Nephron (organoid): ENCODE measurements around the gene CSF3.

Experiments
- H3K27ac Mint-ChIP-seq, 3 experiments: 2 replicates each; pipeline ENCODE4 v1.8.0; 2020; ENCODE audit warnings: mixed read lengths in 3 of 3, mild to moderate bottlenecking in 2 of 3, moderate library complexity in 1 of 3
- H3K27me3 Mint-ChIP-seq: 2 replicates; pipeline ENCODE4 v1.8.0; 2021; ENCODE audit warnings: low read depth, mild to moderate bottlenecking, moderate library complexity, mixed read lengths
- H3K36me3 Mint-ChIP-seq: 2 replicates; pipeline ENCODE4 v1.8.0; 2020; ENCODE audit warnings: low read depth, mixed read lengths
- H3K4me1 Mint-ChIP-seq: 2 replicates; pipeline ENCODE4 v1.8.0; 2020; ENCODE audit warnings: mixed read lengths
- H3K4me3 Mint-ChIP-seq, 3 experiments: 2 replicates each; pipeline ENCODE4 v1.8.0; 2020; ENCODE audit warnings: mild to moderate bottlenecking in 3 of 3, mixed read lengths in 3 of 3, moderate library complexity in 2 of 3
- H3K9me3 Mint-ChIP-seq: 2 replicates; pipeline ENCODE4 v1.8.0; 2020; ENCODE audit warnings: mixed read lengths
- CTCF ChIP-seq, 3 experiments: fragments of 200-600 bp; sonication (generic); IDR thresholded peaks; one replicate each; pipeline ENCODE4 v1.5.0; 2021; ENCODE audit warnings: antibody characterized with exemption in 3 of 3; ENCODE audit not compliant: unreplicated experiment in 3 of 3

Gene CSF3

GRCh38 chr17:40058186-40058784, 43.0 kb downstream of the CSF3 start:
- Mint-ChIP-seq H3K4me1 (peaks cover 44% of the 10 kb centered on the region), H3K27ac (peak overlapping the region; percentile 83 to 99 (median 95)), H3K27me3 (peaks cover 24% of the 10 kb centered on the region), H3K36me3 (peaks cover 4% of the 10 kb centered on the region), H3K4me3 (peak overlapping the region in 2 of 3 experiments; percentile 68 to 79), H3K9me3 (no peaks in the 10 kb centered on the region)
- no peak for TF ChIP-seq CTCF (IDR thresholded peaks at IDR 0.05; ENCODE audit: unreplicated experiment in 3 of 3)

- Mint-ChIP-seq H3K27me3 (peaks cover 24% of the 10 kb centered on the region), H3K4me3 (peak overlapping the region in 1 of 3 experiments; percentile 68)
Measured at GRCh38 chr17:40058865-40059264, 43.6 kb downstream of the CSF3 start.

GRCh38 chr17:40059729-40060475, 44.7 kb downstream of the CSF3 start:
- Mint-ChIP-seq H3K4me1 (peaks cover 47% of the 10 kb centered on the region), H3K27me3 (peaks cover 24% of the 10 kb centered on the region), H3K27ac (peak overlapping the region in 2 of 3 experiments; percentile 12 to 44), H3K4me3 (peak overlapping the region; percentile 27 to 55 (median 46)), H3K9me3 (no peaks in the 10 kb centered on the region), H3K36me3 (no peaks in the 10 kb centered on the region)
- no peak for TF ChIP-seq CTCF (IDR thresholded peaks at IDR 0.05; ENCODE audit: unreplicated experiment in 3 of 3)

More at GRCh38 chr17:40058865-40059264, 43.6 kb downstream of the CSF3 start:
- H3K9me3 Mint-ChIP-seq: no peaks in the 10 kb centered on the region
- peak overlapping the region in 2 of 3 experiments; percentile 83 to 95 for H3K27ac Mint-ChIP-seq
- no peak for TF ChIP-seq CTCF (IDR thresholded peaks at IDR 0.05; ENCODE audit: unreplicated experiment in 3 of 3)
- H3K4me1 Mint-ChIP-seq: peaks cover 45% of the 10 kb centered on the region
- H3K36me3 Mint-ChIP-seq: peaks cover 4% of the 10 kb centered on the region

- Mint-ChIP-seq H3K9me3 (no peaks in the 10 kb centered on the region), H3K27ac (peak overlapping the region; percentile 74 to 90 (median 89))
- no peak for TF ChIP-seq CTCF (IDR thresholded peaks at IDR 0.05; ENCODE audit: unreplicated experiment in 3 of 3)
Measured at GRCh38 chr17:40060887-40061608, 45.8 kb downstream of the CSF3 start.

GRCh38 chr17:40061609-40062038, 46.4 kb downstream of the CSF3 start:
- H3K27ac Mint-ChIP-seq: peak overlapping the region; percentile 74 to 90 (median 89)
- TF ChIP-seq CTCF (IDR thresholded peaks at IDR 0.05; ENCODE audit: unreplicated experiment in 3 of 3): no peak
- H3K9me3 Mint-ChIP-seq: no peaks in the 10 kb centered on the region
- H3K27me3 Mint-ChIP-seq: peaks cover 24% of the 10 kb centered on the region
- H3K36me3 Mint-ChIP-seq: no peaks in the 10 kb centered on the region
- H3K4me1 Mint-ChIP-seq: peaks cover 56% of the 10 kb centered on the region
- peak overlapping the region; percentile 82 to 91 (median 91) for H3K4me3 Mint-ChIP-seq

More at GRCh38 chr17:40060887-40061608, 45.8 kb downstream of the CSF3 start:
- peaks cover 24% of the 10 kb centered on the region for H3K27me3 Mint-ChIP-seq
- H3K4me1 Mint-ChIP-seq: peaks cover 52% of the 10 kb centered on the region
- H3K36me3 Mint-ChIP-seq: no peaks in the 10 kb centered on the region
- H3K4me3 Mint-ChIP-seq: peak overlapping the region; percentile 82 to 91 (median 91)
